HepG2 (cell line): ENCODE data around the gene L3MBTL1.
A peak's percentile ranks its signal among the peaks of the same experiment; 100 is the strongest.

Experiments used
- CHD4 ChIP-seq: fragments of 200-600 bp; sonication (generic); IDR thresholded peaks from 2 replicates; pipeline ENCODE4 v1.7.0; 2017; ENCODE audit warnings: mild to moderate bottlenecking, low read length, borderline replicate concordance
- ETV6 ChIP-seq: sonication (generic); formaldehyde crosslinking; conservative IDR thresholded peaks from 2 replicates; pipeline ENCODE4 v1.4.0; 2020; ENCODE audit warnings: missing genetic modification reagents
- KLF15 ChIP-seq: sonication (generic); formaldehyde crosslinking; IDR thresholded peaks from 2 replicates; pipeline ENCODE4 v1.8.1; 2023; ENCODE audit warnings: borderline replicate concordance, mild to moderate bottlenecking, inconsistent platforms, missing genetic modification reagents, mixed read lengths
- NR2F6 ChIP-seq, 2 experiments: IDR thresholded peaks; 2 replicates each; pipeline ENCODE4 v1.6.1; 2016; ENCODE audit warnings: antibody characterized with exemption in 1 of 2, mild to moderate bottlenecking in 1 of 2
- NR3C1 ChIP-seq: sonication (generic); formaldehyde crosslinking; IDR thresholded peaks from 2 replicates; pipeline ENCODE4 v1.4.0; 2020; ENCODE audit warnings: missing genetic modification reagents
- PAF1 ChIP-seq: IDR thresholded peaks from 2 replicates; pipeline ENCODE4 v1.6.1; 2016; ENCODE audit warnings: missing genetic modification reagents, missing compliant biosample characterization
- POLR2AphosphoS2 ChIP-seq: IDR thresholded peaks from 2 replicates; pipeline ENCODE4 v1.6.1; 2011; ENCODE audit warnings: low read depth, low read length, improper control_type of control experiment
- SAP130 ChIP-seq: IDR thresholded peaks from 2 replicates; pipeline ENCODE4 v1.6.1; 2016; ENCODE audit warnings: low read depth
- ZFP36L1 ChIP-seq: sonication (generic); formaldehyde crosslinking; IDR thresholded peaks from 2 replicates; pipeline ENCODE4 v1.8.0; 2022; ENCODE audit warnings: mild to moderate bottlenecking, missing genetic modification reagents, moderate library complexity
- ZKSCAN8 ChIP-seq: IDR thresholded peaks from 2 replicates; pipeline ENCODE4 v1.6.1; 2016; ENCODE audit warnings: borderline replicate concordance, missing genetic modification reagents, missing compliant biosample characterization
- ZNF205 ChIP-seq: IDR thresholded peaks from 2 replicates; pipeline ENCODE4 v1.6.1; 2018; ENCODE audit warnings: missing biosample characterization, missing genetic modification reagents
- ZNF644 ChIP-seq: IDR thresholded peaks from 2 replicates; pipeline ENCODE4 v1.6.1; 2016; ENCODE audit warnings: low read depth
- TF ChIP-seq, protein P1 (sequence below): sonication (generic); formaldehyde crosslinking; IDR thresholded peaks from 2 replicates; pipeline ENCODE4 v1.5.0; 2020; ENCODE audit warnings: mild to moderate bottlenecking, missing genetic modification reagents, moderate library complexity

DNA sequence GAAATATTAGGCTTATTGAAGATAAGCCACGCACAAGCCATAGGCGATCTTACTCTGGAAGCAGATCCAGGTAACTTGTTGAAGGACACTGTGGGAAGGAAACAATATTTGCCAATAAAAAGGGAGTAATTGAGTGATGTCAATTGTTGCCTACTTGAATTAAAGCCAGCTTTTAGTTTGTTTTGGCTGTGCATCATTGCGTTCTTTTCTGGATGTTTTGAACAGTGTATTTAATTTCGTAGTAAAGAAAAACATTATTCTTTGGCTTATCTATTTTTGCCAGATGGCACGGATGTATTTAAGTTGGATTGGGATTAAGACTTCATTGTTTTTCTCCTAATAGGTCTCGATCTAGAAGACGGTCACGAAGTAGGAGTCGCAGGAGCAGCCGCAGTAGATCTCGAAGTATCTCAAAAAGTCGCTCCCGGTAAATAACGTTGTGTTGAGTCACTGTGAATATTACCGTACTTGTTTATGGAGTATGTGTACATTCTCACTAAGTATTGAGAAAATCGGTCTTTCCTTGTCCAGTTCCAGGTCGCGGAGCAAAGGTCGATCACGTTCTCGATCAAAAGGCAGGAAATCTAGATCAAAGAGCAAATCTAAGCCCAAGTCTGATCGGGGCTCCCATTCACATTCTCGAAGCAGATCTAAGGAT, 47.2 kb upstream of the L3MBTL1 start:
- TF ChIP-seq CHD4 = no peak
- TF ChIP-seq SAP130 (CRISPR knock-in tag) = no peak
- TF ChIP-seq KLF15 = no peak
- TF ChIP-seq ETV6 (CRISPR knock-in tag) = no peak
- no peak for TF ChIP-seq NR2F6 (IDR thresholded peaks at IDR 0.05)
- no peak for TF ChIP-seq NR2F6 (CRISPR knock-in tag; IDR thresholded peaks at IDR 0.05)
- TF ChIP-seq, protein P1, sequence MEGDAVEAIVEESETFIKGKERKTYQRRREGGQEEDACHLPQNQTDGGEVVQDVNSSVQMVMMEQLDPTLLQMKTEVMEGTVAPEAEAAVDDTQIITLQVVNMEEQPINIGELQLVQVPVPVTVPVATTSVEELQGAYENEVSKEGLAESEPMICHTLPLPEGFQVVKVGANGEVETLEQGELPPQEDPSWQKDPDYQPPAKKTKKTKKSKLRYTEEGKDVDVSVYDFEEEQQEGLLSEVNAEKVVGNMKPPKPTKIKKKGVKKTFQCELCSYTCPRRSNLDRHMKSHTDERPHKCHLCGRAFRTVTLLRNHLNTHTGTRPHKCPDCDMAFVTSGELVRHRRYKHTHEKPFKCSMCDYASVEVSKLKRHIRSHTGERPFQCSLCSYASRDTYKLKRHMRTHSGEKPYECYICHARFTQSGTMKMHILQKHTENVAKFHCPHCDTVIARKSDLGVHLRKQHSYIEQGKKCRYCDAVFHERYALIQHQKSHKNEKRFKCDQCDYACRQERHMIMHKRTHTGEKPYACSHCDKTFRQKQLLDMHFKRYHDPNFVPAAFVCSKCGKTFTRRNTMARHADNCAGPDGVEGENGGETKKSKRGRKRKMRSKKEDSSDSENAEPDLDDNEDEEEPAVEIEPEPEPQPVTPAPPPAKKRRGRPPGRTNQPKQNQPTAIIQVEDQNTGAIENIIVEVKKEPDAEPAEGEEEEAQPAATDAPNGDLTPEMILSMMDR (CRISPR knock-in tag) = no peak
- TF ChIP-seq NR3C1 (CRISPR knock-in tag) = no peak
- no peak for TF ChIP-seq PAF1 (CRISPR knock-in tag)
- TF ChIP-seq ZNF644 (CRISPR knock-in tag) = no peak
- no peak for TF ChIP-seq ZNF205
- no peak for TF ChIP-seq ZFP36L1 (CRISPR knock-in tag)
- TF ChIP-seq ZKSCAN8 (CRISPR knock-in tag) = no peak
- 0 out of 2 replicates have a peak, but pooled peaks have one; percentile 1 for TF ChIP-seq POLR2AphosphoS2
